COR-L47 (cell line): ENCODE data around the gene ADAM19.

ENCODE experiments used
- DNase-seq: peaks from one replicate; lab custom pipeline; 2025; lab: John Stamatoyannopoulos, UW

Gene ADAM19

DNA sequence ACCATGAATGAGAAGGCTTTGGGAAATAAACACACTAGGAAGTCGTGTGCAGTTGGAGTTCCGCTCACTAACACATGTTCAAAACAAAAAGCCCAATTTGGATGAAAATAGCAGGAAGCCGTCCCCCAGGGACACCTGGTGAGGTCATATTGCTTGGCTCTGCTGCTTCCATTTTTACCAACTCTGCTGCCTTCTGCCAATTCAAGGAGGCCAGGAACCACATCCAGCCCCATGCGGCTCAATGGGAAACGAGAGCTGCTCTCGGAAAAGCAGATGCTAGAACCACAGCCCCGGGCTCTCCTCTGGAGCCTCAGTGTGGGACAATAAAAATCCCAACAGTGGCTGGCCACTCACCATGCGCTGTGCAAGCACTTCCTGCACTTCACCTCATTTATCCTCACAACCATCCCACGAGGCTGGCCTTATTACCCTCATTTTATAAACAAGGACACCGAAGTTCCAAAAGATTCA is 13.4 kb downstream of the ADAM19 start:
- DNase-seq, result no peak

- DNase-seq, result no peak
These were observed 14.5 kb downstream of the ADAM19 start for GRCh38 chr5:157561110-157561509.

DNA sequence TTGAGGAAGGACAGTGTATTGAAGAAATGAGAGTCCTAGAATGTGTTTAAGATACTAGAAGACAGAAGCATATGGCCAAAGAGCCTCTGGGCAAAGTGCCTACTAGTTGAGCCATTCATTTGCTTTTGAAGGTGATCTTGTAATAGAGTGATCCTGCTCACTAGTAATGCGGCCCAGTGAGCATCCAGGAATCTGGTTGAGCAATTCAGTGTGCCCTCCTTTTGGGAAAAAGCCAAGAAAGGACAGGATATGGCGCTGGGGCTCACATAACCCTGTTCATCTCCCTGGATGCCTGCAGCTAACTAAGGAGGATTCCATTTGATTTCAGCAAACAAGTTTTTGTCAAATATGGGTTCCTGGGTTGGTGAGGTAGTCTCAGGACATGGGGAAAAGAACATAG is 16.3 kb downstream of the ADAM19 start:
- no peak for DNase-seq

DNA sequence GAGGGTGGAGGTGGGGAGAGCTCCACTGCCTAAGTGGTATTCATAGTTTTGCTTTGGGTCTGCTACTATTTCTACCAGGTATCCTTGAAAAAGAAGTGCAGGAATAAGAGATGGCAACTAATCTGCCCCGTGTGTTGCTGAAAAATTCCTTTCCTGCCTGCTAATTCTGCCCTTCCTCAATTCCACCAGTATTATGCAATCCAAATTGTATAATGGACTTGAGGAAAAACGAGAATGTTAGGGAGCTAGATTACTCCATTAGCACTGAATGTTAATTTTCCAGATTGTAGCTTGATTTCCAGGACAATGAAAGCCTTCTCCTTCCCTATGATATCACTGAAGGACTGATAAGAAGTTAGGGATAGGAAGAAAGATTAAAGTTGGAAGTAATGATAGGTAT is 16.9 kb downstream of the ADAM19 start:
- no peak for DNase-seq

- DNase-seq, result no peak
These were observed 17.5 kb downstream of the ADAM19 start for GRCh38 chr5:157558041-157558595.

- DNase-seq, result no peak
These were observed 18.8 kb downstream of the ADAM19 start for GRCh38 chr5:157556615-157557418.

DNA sequence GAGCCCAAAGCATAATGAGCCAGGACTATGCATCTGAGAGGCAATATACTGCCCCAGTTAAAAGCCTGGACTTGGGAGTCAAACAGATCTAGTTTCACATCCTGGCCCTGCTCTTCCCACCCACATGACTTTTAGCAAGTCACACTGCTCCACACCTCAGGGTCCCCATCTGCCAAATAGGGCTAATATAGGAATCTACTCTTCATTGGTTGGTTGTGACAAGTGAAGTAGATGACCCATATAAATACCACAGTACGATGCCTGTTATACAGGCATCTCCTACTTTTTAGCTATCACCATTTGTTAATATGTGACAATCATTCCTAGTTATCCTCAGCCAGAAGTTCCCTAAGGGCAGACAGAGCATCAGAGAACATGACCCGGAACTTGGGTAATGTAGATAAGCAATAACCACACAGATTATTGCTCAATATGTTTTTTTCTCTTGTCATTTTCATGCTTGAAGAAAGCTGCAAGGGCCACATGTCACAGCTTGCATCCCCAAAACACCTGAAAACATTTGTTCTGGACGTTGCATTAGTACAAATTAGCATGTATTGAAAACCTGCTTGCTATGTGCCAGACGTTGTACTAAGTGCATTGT is 20.4 kb downstream of the ADAM19 start:
- no peak for DNase-seq

DNA sequence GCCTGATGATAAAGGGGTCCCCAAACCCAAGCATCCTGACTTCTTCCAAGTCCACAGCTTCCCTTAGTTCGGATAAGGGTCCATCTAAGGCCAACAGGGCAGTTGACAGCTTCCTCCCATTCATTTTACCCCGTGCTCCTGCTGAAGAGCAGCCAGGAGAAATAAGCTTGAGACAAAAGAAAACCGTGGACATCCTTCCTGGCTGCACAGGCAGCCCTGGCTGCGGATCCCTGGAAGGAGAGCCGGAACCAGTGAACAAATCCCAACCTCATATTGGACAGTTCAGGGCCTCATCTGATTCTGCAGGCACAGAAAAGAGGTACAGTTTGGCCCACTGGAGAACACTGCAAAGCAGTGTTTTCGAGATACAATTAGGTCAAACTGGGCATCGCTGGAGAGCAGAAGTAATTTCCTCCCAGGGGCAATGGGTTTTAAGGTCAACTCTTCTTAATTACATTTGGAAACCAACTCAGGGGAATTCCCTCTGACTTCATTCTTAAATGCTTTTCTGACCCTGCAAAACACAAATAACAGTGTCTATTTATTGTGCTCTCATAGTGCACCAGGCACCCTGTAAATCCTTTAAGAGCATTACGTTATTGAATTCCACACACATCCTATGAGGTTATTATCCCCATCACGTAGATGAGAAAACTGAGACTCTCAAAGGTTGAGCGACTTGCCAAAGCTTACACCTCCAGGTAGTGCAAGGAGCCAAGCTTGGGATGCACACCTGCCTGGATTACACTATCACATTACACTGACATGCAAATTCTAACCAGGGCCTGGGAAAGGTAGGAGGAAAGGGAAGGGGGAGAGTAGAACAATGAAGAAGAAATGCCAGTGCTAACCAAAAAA is 21.2 kb downstream of the ADAM19 start:
- no peak for DNase-seq

DNA sequence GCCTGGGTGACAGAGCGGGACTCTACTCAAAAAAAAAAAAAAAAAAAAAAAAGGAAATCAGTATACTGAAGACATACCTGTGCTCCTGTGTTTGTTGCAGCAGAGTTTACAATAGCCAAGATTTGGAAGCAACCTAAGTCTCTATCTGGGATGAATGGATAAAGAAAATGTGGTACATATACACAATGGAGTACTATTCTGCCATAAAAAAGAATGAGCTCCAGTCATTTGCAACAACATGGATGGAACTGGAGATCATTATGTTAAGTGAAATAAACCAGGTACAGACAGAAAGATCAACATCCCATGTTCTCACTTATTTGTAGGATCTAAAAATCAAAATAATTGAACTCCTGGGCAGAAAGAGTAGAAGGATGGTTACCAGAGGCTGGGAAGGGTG is 22.9 kb downstream of the ADAM19 start:
- DNase-seq, result no peak

DNA sequence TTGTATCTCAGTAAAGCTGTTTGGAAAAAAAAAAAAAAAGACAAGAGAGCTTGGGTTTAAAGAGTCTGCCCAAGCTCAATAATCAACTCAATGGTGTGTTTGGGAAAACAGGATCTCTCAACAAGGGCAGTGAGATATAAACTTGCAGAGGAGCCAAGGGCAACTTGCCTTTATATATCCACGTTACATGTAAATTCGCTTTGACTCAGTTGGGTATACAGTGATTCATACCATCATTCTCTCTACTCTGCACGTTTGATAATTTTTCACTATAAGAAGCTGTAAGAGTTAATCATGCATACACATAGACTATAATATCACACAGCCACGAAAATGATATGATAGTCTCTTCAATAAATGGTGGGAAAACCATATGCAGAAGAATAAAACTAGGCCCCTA is 24.9 kb downstream of the ADAM19 start:
- no peak for DNase-seq

- no peak for DNase-seq
These were observed 25.5 kb downstream of the ADAM19 start for GRCh38 chr5:157549954-157550549.

GRCh38 chr5:157549283-157549629 is 26.3 kb downstream of the ADAM19 start:
- DNase-seq, result no peak

GRCh38 chr5:157548513-157549282 is 26.9 kb downstream of the ADAM19 start:
- no peak for DNase-seq

GRCh38 chr5:157547941-157548512 is 27.5 kb downstream of the ADAM19 start:
- no peak for DNase-seq

DNA sequence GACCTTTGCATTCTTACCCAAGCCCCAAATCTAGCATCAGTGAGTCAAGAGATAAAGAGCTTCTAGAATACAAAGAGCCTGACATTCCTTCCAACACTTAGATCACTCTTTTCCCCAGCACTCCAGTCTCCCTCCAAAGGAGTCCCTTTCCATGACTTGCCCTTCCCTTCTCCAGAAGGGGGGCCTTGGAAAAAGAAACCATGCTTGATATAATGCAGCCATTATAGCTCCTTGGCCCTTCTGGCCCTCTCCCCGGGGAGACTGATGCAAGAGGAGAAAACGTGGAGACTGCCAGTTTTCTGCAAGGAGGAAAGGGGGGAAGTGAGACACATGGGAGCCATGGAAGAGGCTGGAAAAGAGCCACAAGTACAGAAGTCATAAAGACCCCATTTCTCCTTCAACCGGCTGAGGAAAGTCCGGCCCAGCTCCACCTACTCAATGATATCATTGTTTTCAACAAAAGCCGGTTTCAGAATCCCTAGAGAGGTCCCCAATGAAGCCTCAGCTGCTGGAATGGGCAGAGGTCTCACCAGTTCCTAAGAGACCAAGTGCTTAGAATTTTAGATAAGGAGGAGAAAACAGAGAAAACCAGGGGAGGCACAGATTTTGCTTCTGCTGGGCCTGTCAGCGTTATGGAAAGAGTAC is 29.0 kb downstream of the ADAM19 start:
- no peak for DNase-seq

DNA sequence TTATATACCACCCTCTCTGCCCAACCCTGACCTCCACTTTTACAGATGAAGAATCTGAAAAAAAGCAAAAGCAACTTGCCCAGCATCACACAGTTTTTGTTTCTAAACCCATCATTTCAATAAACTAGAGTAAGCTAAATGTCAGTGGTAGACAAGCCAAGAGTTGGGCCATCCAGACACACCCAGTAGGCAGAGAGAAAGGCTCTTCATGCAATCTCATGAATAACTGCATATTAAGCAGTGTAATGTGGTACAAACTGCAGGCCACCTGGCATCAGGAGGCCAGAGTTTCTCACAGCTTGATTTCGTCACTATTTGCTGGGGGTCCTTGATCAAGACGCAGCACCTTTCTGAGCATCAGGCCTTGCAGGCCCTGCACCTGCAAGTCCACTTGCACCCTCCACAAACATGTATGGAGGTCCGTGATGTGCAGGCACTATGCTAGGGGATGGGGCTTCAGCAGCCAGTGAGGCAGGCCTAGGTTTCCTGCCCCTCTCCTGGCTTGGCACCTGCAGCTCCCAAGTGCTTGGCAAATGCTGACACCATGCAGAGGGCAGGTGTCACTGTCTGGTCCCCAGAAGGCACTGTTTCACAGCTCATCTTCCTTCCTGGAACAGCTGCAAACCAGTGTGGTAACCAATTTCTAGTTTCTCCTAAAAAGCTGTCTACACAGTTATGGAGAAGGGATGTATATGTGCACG is 29.8 kb downstream of the ADAM19 start:
- DNase-seq, result no peak

- DNase-seq, result no peak
These were observed 31.0 kb downstream of the ADAM19 start for GRCh38 chr5:157544623-157544989.

- no peak for DNase-seq
These were observed 31.6 kb downstream of the ADAM19 start for GRCh38 chr5:157543825-157544622.
